Ishikawa (cell line): Measurements from ENCODE around the gene RAD51B.

ENCODE experiments used
- CEBPB ChIP-seq: IDR thresholded peaks from 2 replicates; pipeline ENCODE4 v1.6.1; 2012
- EP300 ChIP-seq: IDR thresholded peaks from 2 replicates; pipeline ENCODE4 v1.6.1; 2012; ENCODE audit warnings: borderline replicate concordance
- FOXM1 ChIP-seq: IDR thresholded peaks from 2 replicates; pipeline ENCODE4 v1.6.1; 2012; ENCODE audit warnings: low read depth, borderline replicate concordance
- MAX ChIP-seq: IDR thresholded peaks from 2 replicates; pipeline ENCODE4 v1.6.1; 2012
- RAD21 ChIP-seq: IDR thresholded peaks from 2 replicates; pipeline ENCODE4 v1.6.1; 2012; ENCODE audit warnings: low read depth
- REST ChIP-seq: IDR thresholded peaks from 2 replicates; pipeline ENCODE4 v1.6.1; 2012; ENCODE audit warnings: low read depth, mild to moderate bottlenecking
- TAF1 ChIP-seq: IDR thresholded peaks from 2 replicates; pipeline ENCODE4 v1.6.1; 2012; ENCODE audit warnings: low read depth, mild to moderate bottlenecking
- TCF12 ChIP-seq: IDR thresholded peaks from 2 replicates; pipeline ENCODE4 v1.6.1; 2012; ENCODE audit warnings: low read depth
- TEAD4 ChIP-seq: IDR thresholded peaks from 2 replicates; pipeline ENCODE4 v1.6.1; 2012

GRCh38 chr14:68424443-68425172, 605.0 kb downstream of the RAD51B start:
- no peak for TF ChIP-seq EP300
- TF ChIP-seq TEAD4, result no peak
- no peak for TF ChIP-seq TCF12
- TF ChIP-seq RAD21, result no peak
- no peak for TF ChIP-seq TAF1
- TF ChIP-seq FOXM1, result no peak
- no peak for TF ChIP-seq REST
- no peak for TF ChIP-seq CEBPB
- TF ChIP-seq MAX, result no peak
